MM.1S (cell line): ENCODE data around the gene CBY2.

Experiments
- DNase-seq: peaks from one replicate; pipeline ENCODE4 v3.0.0-alpha.2; 2015
- H2AFZ ChIP-seq: fragments of 300-600 bp; sonication (generic); 2 replicates; pipeline ENCODE4 v1.6.0; 2016; ENCODE audit warnings: antibody characterized with exemption, low read length
- H3F3A ChIP-seq: fragments of 300-600 bp; sonication (generic); 2 replicates; pipeline ENCODE4 v1.6.1; 2016; ENCODE audit warnings: mild to moderate bottlenecking, antibody characterized with exemption, low read length, moderate library complexity, mixed read lengths; ENCODE audit not compliant: insufficient read depth
- H3K27ac ChIP-seq: fragments of 300-600 bp; sonication (generic); 2 replicates; pipeline ENCODE4 v1.5.1; 2016; ENCODE audit warnings: mild to moderate bottlenecking, low read length
- H3K27me3 ChIP-seq: fragments of 300-600 bp; sonication (generic); replicated peaks from 2 replicates; pipeline ENCODE4 v1.6.0; 2016; ENCODE audit warnings: low read length; ENCODE audit not compliant: insufficient read depth
- H3K36me3 ChIP-seq: fragments of 300-600 bp; sonication (generic); replicated peaks from 2 replicates; pipeline ENCODE4 v1.6.1; 2016; ENCODE audit warnings: mild to moderate bottlenecking, low read length, mixed read lengths; ENCODE audit not compliant: insufficient read depth
- H3K4me1 ChIP-seq: fragments of 300-600 bp; sonication (generic); 2 replicates; pipeline ENCODE4 v1.6.1; 2016; ENCODE audit warnings: low read length, mixed read lengths
- H3K4me2 ChIP-seq: fragments of 300-600 bp; sonication (generic); 2 replicates; pipeline ENCODE4 v1.6.0; 2016; ENCODE audit warnings: low read depth, low read length
- H3K4me3 ChIP-seq: fragments of 300-600 bp; sonication (generic); 2 replicates; pipeline ENCODE4 v1.5.1; 2016; ENCODE audit warnings: low read length, mixed read lengths
- H3K79me2 ChIP-seq: fragments of 300-600 bp; sonication (generic); 2 replicates; pipeline ENCODE4 v1.6.1; 2016; ENCODE audit warnings: mixed run types, low read length, mixed read lengths
- H3K9ac ChIP-seq: fragments of 300-600 bp; sonication (generic); 2 replicates; pipeline ENCODE4 v1.6.1; 2016; ENCODE audit warnings: low read length, mixed read lengths
- H3K9me2 ChIP-seq: fragments of 300-600 bp; sonication (generic); replicated peaks from 2 replicates; pipeline ENCODE4 v1.6.1; 2016; ENCODE audit warnings: mild to moderate bottlenecking, low read length, mixed read lengths; ENCODE audit not compliant: insufficient read depth
- H3K9me3 ChIP-seq: fragments of 300-600 bp; sonication (generic); replicated peaks from 2 replicates; pipeline ENCODE4 v1.6.1; 2016; ENCODE audit warnings: mild to moderate bottlenecking, low read length, mixed read lengths; ENCODE audit not compliant: insufficient read depth
- H4K20me1 ChIP-seq: fragments of 300-600 bp; sonication (generic); 2 replicates; pipeline ENCODE4 v1.6.1; 2016; ENCODE audit warnings: mild to moderate bottlenecking, low read length, moderate library complexity, mixed read lengths; ENCODE audit not compliant: insufficient read depth
- CTCF ChIP-seq: fragments of 300-600 bp; sonication (generic); IDR thresholded peaks from 2 replicates; pipeline ENCODE4 v1.5.1; 2016; ENCODE audit warnings: antibody characterized with exemption, low read length, mixed read lengths
- EZH2 ChIP-seq: fragments of 300-600 bp; sonication (generic); optimal IDR thresholded peaks from 2 replicates; pipeline ENCODE3; 2017; ENCODE audit warnings: low read depth, mild to moderate bottlenecking, antibody characterized with exemption, low read length, mixed read lengths
- EZH2phosphoT487 ChIP-seq: fragments of 300-600 bp; sonication (generic); IDR thresholded peaks from 2 replicates; pipeline ENCODE4 v1.6.1; 2018; ENCODE audit warnings: antibody characterized with exemption, low read length

The CBY2 gene

GRCh38 chr13:45718063-45718462, 15.9 kb downstream of the CBY2 start:
- H2AFZ ChIP-seq = 0 out of 2 replicates have a peak overlapping the region, but pooled peaks have one; percentile 11
- H3K27ac ChIP-seq = no peak overlapping the region
- H3K9me2 ChIP-seq = no peaks in the 10 kb centered on the region
- no peaks in the 10 kb centered on the region for H3K9me3 ChIP-seq
- no peaks in the 10 kb centered on the region for H4K20me1 ChIP-seq
- TF ChIP-seq CTCF = peak; percentile 58
- no peak for TF ChIP-seq EZH2
- no peaks in the 10 kb centered on the region for H3K27me3 ChIP-seq
- no peak overlapping the region for H3K4me2 ChIP-seq
- no peaks in the 10 kb centered on the region for H3F3A ChIP-seq
- no peaks in the 10 kb centered on the region for H3K36me3 ChIP-seq
- H3K9ac ChIP-seq = no peak overlapping the region
- H3K4me1 ChIP-seq = peaks cover 9% of the 10 kb centered on the region
- H3K4me3 ChIP-seq = no peak overlapping the region
- H3K79me2 ChIP-seq = no peaks in the 10 kb centered on the region
- peak; percentile 35 for DNase-seq

- no peak overlapping the region for H3K4me2 ChIP-seq
- H3K9me3 ChIP-seq = no peaks in the 10 kb centered on the region
- no peaks in the 10 kb centered on the region for H3F3A ChIP-seq
- no peak overlapping the region for H3K27ac ChIP-seq
- H3K9me2 ChIP-seq = no peaks in the 10 kb centered on the region
- no peak for TF ChIP-seq EZH2
- no peak for TF ChIP-seq EZH2phosphoT487
- TF ChIP-seq CTCF = no peak
- no peaks in the 10 kb centered on the region for H3K27me3 ChIP-seq
- H3K4me1 ChIP-seq = peaks cover 9% of the 10 kb centered on the region
- no peak overlapping the region for H2AFZ ChIP-seq
- no peaks in the 10 kb centered on the region for H3K79me2 ChIP-seq
- no peaks in the 10 kb centered on the region for H3K36me3 ChIP-seq
- no peak overlapping the region for H3K9ac ChIP-seq
- no peaks in the 10 kb centered on the region for H4K20me1 ChIP-seq
- H3K4me3 ChIP-seq = no peak overlapping the region
- no peak for DNase-seq
Measured at GRCh38 chr13:45718992-45719391, 16.9 kb downstream of the CBY2 start.

- Histone ChIP-seq H3K36me3 (no peaks in the 10 kb centered on the region), H4K20me1 (no peaks in the 10 kb centered on the region), H2AFZ (no peak overlapping the region), H3K9ac (no peak overlapping the region), H3K4me3 (no peak overlapping the region), H3K9me2 (no peaks in the 10 kb centered on the region), H3K79me2 (no peaks in the 10 kb centered on the region), H3K4me1 (peaks cover 9% of the 10 kb centered on the region), H3K9me3 (no peaks in the 10 kb centered on the region), H3F3A (no peaks in the 10 kb centered on the region), H3K27me3 (no peaks in the 10 kb centered on the region), H3K27ac (no peak overlapping the region), H3K4me2 (no peak overlapping the region)
- DNase-seq = no peak
- TF ChIP-seq EZH2 = no peak
- TF ChIP-seq EZH2phosphoT487 = no peak
- TF ChIP-seq CTCF = no peak
Measured at GRCh38 chr13:45721203-45721731, 19.1 kb downstream of the CBY2 start.
